ENCODE measurements around the gene PTGES3. TPM values are rescaled to one million over a fixed set of nuclear protein-coding genes. Genes with fewer than 3 reads are reported as not detected.
A peak's percentile ranks its signal among the peaks of the same experiment; 100 is the strongest.

PTGES3 gene
- total and polyA plus RNA-seq, 10 of the 15 experiments (the other 5 are each of a cell fraction or from before 2014, with no cell fraction given) = 117 to 520 (median 175) TPM

GRCh38 chr12:56724972-56725722, 37.1 kb upstream of the PTGES3 start, which contains the start of gene NACA (continued):
- no peak for TF ChIP-seq BMI1 (IDR thresholded peaks at IDR 0.05; ENCODE audit: borderline replicate concordance)
- peak; percentile 49 for TF ChIP-seq SKIL (IDR thresholded peaks at IDR 0.05; ENCODE audit: low read depth, poor library complexity, severe bottlenecking)
- TF ChIP-seq MTA3 (IDR thresholded peaks at IDR 0.05; ENCODE audit: borderline replicate concordance, low read length) = 0 out of 2 replicates have a peak, but pooled peaks have one; percentile 73
- TF ChIP-seq POLR2AphosphoS5 (IDR thresholded peaks at IDR 0.05; ENCODE audit: low read length) = peak; percentile 99
- no peak for TF ChIP-seq ZBTB4 (CRISPR knock-in tag; IDR thresholded peaks at IDR 0.05)
- TF ChIP-seq PBX3 (IDR thresholded peaks at IDR 0.05; ENCODE audit: insufficient replicate concordance, low read depth, low read length) = peak; percentile 90
- TF ChIP-seq RCOR1 (conservative IDR thresholded peaks at IDR 0.05; ENCODE audit: low read depth, low read length) = 0 out of 2 replicates have a peak, but pooled peaks have one; percentile 75
- TF ChIP-seq IRF4 (IDR thresholded peaks at IDR 0.05; ENCODE audit: low read depth, low read length) = peak; percentile 53; the same call in 1 of the 2 replicates
- TF ChIP-seq ELK1 (IDR thresholded peaks at IDR 0.05; ENCODE audit: low read depth, low read length) = peak; percentile 48; the same call in 1 of the 2 replicates
- peak; percentile 56 to 86 for TF ChIP-seq EGR1 (IDR thresholded peaks at IDR 0.05; ENCODE audit: borderline replicate concordance in 1 of 2, low read depth in 2 of 2, low read length in 2 of 2)
- no peak for TF ChIP-seq NFYA (IDR thresholded peaks at IDR 0.05; ENCODE audit: borderline replicate concordance, low read depth, low read length)
- no peak for TF ChIP-seq CTCF (IDR thresholded peaks at IDR 0.05 in 2 of 3, conservative IDR thresholded peaks at IDR 0.05 in 1 of 3; ENCODE audit: control insufficient read depth in 2 of 3, extremely low read depth in 1 of 3, insufficient read depth in 1 of 3, low read depth in 3 of 3, low read length in 3 of 3)
- TF ChIP-seq ZSCAN29 (IDR thresholded peaks at IDR 0.05) = no peak
- no peak for TF ChIP-seq CHD4 (IDR thresholded peaks at IDR 0.05)
- TF ChIP-seq SMC3 (IDR thresholded peaks at IDR 0.05; ENCODE audit: borderline replicate concordance, low read length) = no peak
- TF ChIP-seq CBFB (IDR thresholded peaks at IDR 0.05; ENCODE audit: low read depth) = peak; percentile 93; the same call in 1 of the 2 replicates
- TF ChIP-seq IKZF2 (IDR thresholded peaks at IDR 0.05) = peak; percentile 55 to 66; a peak in 3 of 4 replicates
- TF ChIP-seq FOS (IDR thresholded peaks at IDR 0.05; ENCODE audit: borderline replicate concordance, extremely low read depth, insufficient read length) = no peak
- peak; percentile 84 for TF ChIP-seq SREBF1 (IDR thresholded peaks at IDR 0.05; ENCODE audit: low read length)
- no peak for TF ChIP-seq KDM1A (IDR thresholded peaks at IDR 0.05; ENCODE audit: borderline replicate concordance)
